Loucy (cell line): ENCODE data around the gene CD28.

ENCODE experiments used
- H2AFZ ChIP-seq: fragments of 200-600 bp; sonication (generic); 2 replicates; pipeline ENCODE4 v1.6.0; 2016; ENCODE audit warnings: antibody characterized with exemption, mild to moderate bottlenecking, low read length, moderate library complexity
- H3F3A ChIP-seq: fragments of 200-600 bp; 2 replicates; pipeline ENCODE4 v1.6.0; 2016; ENCODE audit warnings: antibody characterized with exemption, low read depth, mild to moderate bottlenecking
- H3K27me3 ChIP-seq: fragments of 200-600 bp; sonication (generic); 2 replicates; pipeline ENCODE4 v1.6.1; 2014; ENCODE audit warnings: low read length, mild to moderate bottlenecking; ENCODE audit not compliant: insufficient read depth, poor library complexity, severe bottlenecking
- H3K36me3 ChIP-seq: fragments of 200-600 bp; sonication (generic); 2 replicates; pipeline ENCODE4 v1.6.1; 2016; ENCODE audit warnings: low read length; ENCODE audit not compliant: insufficient read depth
- H3K4me1 ChIP-seq: fragments of 200-600 bp; sonication (generic); 2 replicates; pipeline ENCODE4 v1.5.1; 2014; ENCODE audit warnings: low read length, mild to moderate bottlenecking; ENCODE audit not compliant: insufficient read depth, poor library complexity, severe bottlenecking
- H3K4me2 ChIP-seq: fragments of 200-600 bp; sonication (generic); 2 replicates; pipeline ENCODE4 v1.6.0; 2014; ENCODE audit warnings: antibody characterized with exemption, low read length, low read depth, mild to moderate bottlenecking; ENCODE audit not compliant: poor library complexity, severe bottlenecking
- H3K4me3 ChIP-seq: fragments of 200-600 bp; sonication (generic); 2 replicates; pipeline ENCODE4 v1.5.1; 2014; ENCODE audit warnings: low read length, mild to moderate bottlenecking, mixed read lengths; ENCODE audit not compliant: poor library complexity, severe bottlenecking
- H3K79me2 ChIP-seq: fragments of 200-600 bp; sonication (generic); 2 replicates; pipeline ENCODE4 v1.6.1; 2014; ENCODE audit warnings: low read length; ENCODE audit not compliant: insufficient read depth
- H3K9ac ChIP-seq: fragments of 200-600 bp; sonication (generic); 2 replicates; pipeline ENCODE4 v1.6.0; 2014; ENCODE audit warnings: mild to moderate bottlenecking, low read depth, low read length, moderate library complexity; ENCODE audit not compliant: poor library complexity, severe bottlenecking
- H3K9me2 ChIP-seq: fragments of 200-600 bp; sonication (generic); replicated peaks from 2 replicates; pipeline ENCODE4 v1.6.1; 2016; ENCODE audit warnings: low read depth, low read length, mixed read lengths
- H3K9me3 ChIP-seq: fragments of 200-600 bp; sonication (generic); 2 replicates; pipeline ENCODE4 v1.6.1; 2014; ENCODE audit warnings: mild to moderate bottlenecking, antibody characterized with exemption, low read length, low read depth; ENCODE audit not compliant: insufficient read depth
- H4K20me1 ChIP-seq: fragments of 200-600 bp; sonication (generic); 2 replicates; pipeline ENCODE4 v1.6.0; 2014; ENCODE audit warnings: antibody characterized with exemption, low read length, mild to moderate bottlenecking; ENCODE audit not compliant: insufficient read depth, poor library complexity, severe bottlenecking
- EZH2phosphoT487 ChIP-seq: fragments of 200-600 bp; IDR thresholded peaks from 2 replicates; pipeline ENCODE4 v1.6.1; 2018; ENCODE audit warnings: antibody characterized with exemption, mild to moderate bottlenecking, moderate library complexity, borderline replicate concordance
- TF ChIP-seq, protein P1 (sequence below): fragments of 200-600 bp; sonication (generic); conservative IDR thresholded peaks from 2 replicates; pipeline ENCODE4 v1.5.1; 2014; ENCODE audit warnings: mild to moderate bottlenecking, antibody characterized with exemption, low read length

The CD28 gene

DNA sequence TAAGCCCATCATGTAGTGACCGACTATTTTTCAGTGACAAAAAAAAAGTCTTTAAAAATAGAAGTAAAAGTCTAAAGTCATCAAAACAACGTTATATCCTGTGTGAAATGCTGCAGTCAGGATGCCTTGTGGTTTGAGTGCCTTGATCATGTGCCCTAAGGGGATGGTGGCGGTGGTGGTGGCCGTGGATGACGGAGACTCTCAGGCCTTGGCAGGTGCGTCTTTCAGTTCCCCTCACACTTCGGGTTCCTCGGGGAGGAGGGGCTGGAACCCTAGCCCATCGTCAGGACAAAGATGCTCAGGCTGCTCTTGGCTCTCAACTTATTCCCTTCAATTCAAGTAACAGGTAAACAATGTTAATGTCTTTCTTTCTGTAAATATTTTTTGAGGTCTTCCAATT is at the start of gene CD28:
Gene CD28, plus strand, starts transcription at position 237 of the 400 bp plus-strand sequence. Its CDS starts 58 bp downstream, at position 295.
- H3F3A ChIP-seq, result no peaks in the 10 kb centered on the region
- H2AFZ ChIP-seq, result peak within 1 kb of the TSS; percentile 47; the same call in 1 of the 2 replicates
- peaks cover 67% of the 10 kb centered on the region for H3K4me1 ChIP-seq
- peak within 1 kb of the TSS; percentile 63 for H3K4me3 ChIP-seq
- no peaks in the 10 kb centered on the region for H4K20me1 ChIP-seq
- TF ChIP-seq, protein P1, sequence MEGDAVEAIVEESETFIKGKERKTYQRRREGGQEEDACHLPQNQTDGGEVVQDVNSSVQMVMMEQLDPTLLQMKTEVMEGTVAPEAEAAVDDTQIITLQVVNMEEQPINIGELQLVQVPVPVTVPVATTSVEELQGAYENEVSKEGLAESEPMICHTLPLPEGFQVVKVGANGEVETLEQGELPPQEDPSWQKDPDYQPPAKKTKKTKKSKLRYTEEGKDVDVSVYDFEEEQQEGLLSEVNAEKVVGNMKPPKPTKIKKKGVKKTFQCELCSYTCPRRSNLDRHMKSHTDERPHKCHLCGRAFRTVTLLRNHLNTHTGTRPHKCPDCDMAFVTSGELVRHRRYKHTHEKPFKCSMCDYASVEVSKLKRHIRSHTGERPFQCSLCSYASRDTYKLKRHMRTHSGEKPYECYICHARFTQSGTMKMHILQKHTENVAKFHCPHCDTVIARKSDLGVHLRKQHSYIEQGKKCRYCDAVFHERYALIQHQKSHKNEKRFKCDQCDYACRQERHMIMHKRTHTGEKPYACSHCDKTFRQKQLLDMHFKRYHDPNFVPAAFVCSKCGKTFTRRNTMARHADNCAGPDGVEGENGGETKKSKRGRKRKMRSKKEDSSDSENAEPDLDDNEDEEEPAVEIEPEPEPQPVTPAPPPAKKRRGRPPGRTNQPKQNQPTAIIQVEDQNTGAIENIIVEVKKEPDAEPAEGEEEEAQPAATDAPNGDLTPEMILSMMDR, result no peak
- TF ChIP-seq EZH2phosphoT487, result no peak
- H3K36me3 ChIP-seq, result no peaks in the 10 kb centered on the region
- H3K4me2 ChIP-seq, result peak within 1 kb of the TSS; percentile 41
- no peaks in the 10 kb centered on the region for H3K27me3 ChIP-seq
- peaks cover 40% of the 10 kb centered on the region for H3K79me2 ChIP-seq
- H3K9me2 ChIP-seq, result no peaks in the 10 kb centered on the region
- H3K9me3 ChIP-seq, result no peaks in the 10 kb centered on the region
- peak within 1 kb of the TSS; percentile 57 for H3K9ac ChIP-seq

DNA sequence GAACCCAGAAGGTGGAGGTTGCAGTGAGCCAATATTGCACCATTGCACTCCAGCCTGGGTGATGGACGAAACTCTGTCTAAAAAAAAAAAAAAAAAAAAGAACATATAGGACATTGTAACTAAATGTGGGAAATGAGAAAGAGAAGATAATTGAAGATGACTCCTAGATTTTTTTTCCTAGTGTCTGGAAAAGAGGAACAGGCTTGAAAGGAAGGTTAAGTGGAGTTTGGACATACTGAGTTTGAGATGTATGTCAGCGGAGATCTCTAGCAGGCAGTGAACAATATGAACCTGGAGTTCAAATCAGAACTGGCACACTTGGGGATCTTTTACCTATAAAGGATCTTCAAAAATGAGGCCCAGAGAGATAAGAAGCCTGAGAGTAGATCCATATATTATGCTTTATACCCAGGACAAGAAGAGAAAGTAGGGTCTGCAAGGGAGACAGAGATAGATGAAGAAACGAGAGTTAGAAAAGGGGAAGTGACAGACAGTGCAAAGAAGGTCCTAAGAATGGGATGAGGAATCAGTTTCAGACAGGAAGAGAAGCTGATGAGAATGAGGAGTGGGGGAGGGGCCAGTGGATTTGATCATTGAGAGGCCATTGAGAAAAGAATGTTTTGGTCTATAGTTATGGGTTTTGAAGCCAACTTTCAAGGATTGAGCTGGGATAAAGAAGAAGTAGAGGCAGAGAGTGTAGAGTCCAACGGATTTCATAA is 46.9 kb upstream of the CD28 start:
- Histone ChIP-seq H3K4me2 (no peak overlapping the region), H3K36me3 (no peaks in the 10 kb centered on the region), H4K20me1 (no peaks in the 10 kb centered on the region), H3K79me2 (no peaks in the 10 kb centered on the region), H3K27me3 (no peaks in the 10 kb centered on the region), H2AFZ (no peak overlapping the region), H3K4me1 (peaks cover 12% of the 10 kb centered on the region), H3F3A (no peaks in the 10 kb centered on the region), H3K4me3 (no peak overlapping the region), H3K9ac (no peak overlapping the region), H3K9me3 (no peaks in the 10 kb centered on the region), H3K9me2 (no peaks in the 10 kb centered on the region)
- TF ChIP-seq, protein P1, result no peak
- TF ChIP-seq EZH2phosphoT487, result no peak

GRCh38 chr2:203660465-203660864 is 46.0 kb upstream of the CD28 start:
- TF ChIP-seq EZH2phosphoT487, result no peak
- TF ChIP-seq, protein P1, result no peak
- Histone ChIP-seq H3K9ac (no peak overlapping the region), H3K9me2 (no peaks in the 10 kb centered on the region), H4K20me1 (no peaks in the 10 kb centered on the region), H3K4me3 (no peak overlapping the region), H2AFZ (no peak overlapping the region; the same call in 1 of the 2 replicates), H3F3A (no peaks in the 10 kb centered on the region), H3K4me1 (peaks cover 12% of the 10 kb centered on the region), H3K36me3 (no peaks in the 10 kb centered on the region), H3K4me2 (no peak overlapping the region), H3K9me3 (no peaks in the 10 kb centered on the region), H3K79me2 (no peaks in the 10 kb centered on the region), H3K27me3 (no peaks in the 10 kb centered on the region)
